ENCODE data around the gene TMEM223. TPM values are rescaled to one million over a fixed set of nuclear protein-coding genes. Genes with fewer than 3 reads are reported as not detected.

TMEM223 gene
- total and polyA plus RNA-seq, 9 of the 15 experiments (the other 6 are each of a cell fraction or from before 2014, with no cell fraction given), result 5.9 to 34.5 (median 19.6) TPM

DNA sequence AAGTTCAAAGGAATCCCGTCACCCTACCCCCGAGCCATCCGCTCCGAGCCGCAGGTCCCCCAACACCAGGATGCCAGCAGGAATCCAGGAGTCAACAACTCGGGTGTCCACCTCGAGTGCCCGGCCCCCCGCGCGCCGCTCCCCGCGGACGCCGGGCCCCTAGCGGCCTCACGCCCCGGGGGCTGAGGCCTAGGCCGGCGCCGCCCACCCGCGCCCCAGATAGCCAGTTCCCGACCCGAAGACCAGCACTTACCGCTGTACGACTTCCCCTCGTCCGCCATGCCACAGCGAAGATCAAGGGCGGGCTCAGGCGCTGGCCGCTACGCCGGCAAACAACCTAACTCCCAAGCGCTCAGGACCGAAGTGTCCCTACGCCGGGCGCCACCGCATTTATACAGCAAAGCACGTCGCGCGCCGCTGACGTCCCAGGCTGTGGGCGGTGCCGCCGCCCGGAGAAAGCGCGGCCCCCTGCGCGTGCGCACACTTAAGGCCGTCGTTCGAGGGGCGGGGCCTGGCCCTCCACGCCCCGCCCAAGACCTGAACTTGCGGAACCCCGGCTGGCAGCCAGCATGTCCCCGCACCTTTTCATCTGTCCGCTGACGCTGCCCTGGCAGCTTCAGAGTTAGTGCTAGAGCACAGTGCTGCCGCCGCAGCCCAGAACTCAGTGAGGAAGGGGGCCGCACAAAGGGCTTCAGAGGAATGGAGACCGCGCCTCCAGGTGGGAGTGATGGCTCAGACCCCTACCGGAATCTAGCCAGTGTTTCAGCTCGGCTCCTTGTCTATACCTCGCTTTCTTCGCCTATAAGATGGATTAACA lies 13.5 kb upstream of the TMEM223 start, which contains the start of gene NXF1 (continued):
- TF ChIP-seq, protein P1, sequence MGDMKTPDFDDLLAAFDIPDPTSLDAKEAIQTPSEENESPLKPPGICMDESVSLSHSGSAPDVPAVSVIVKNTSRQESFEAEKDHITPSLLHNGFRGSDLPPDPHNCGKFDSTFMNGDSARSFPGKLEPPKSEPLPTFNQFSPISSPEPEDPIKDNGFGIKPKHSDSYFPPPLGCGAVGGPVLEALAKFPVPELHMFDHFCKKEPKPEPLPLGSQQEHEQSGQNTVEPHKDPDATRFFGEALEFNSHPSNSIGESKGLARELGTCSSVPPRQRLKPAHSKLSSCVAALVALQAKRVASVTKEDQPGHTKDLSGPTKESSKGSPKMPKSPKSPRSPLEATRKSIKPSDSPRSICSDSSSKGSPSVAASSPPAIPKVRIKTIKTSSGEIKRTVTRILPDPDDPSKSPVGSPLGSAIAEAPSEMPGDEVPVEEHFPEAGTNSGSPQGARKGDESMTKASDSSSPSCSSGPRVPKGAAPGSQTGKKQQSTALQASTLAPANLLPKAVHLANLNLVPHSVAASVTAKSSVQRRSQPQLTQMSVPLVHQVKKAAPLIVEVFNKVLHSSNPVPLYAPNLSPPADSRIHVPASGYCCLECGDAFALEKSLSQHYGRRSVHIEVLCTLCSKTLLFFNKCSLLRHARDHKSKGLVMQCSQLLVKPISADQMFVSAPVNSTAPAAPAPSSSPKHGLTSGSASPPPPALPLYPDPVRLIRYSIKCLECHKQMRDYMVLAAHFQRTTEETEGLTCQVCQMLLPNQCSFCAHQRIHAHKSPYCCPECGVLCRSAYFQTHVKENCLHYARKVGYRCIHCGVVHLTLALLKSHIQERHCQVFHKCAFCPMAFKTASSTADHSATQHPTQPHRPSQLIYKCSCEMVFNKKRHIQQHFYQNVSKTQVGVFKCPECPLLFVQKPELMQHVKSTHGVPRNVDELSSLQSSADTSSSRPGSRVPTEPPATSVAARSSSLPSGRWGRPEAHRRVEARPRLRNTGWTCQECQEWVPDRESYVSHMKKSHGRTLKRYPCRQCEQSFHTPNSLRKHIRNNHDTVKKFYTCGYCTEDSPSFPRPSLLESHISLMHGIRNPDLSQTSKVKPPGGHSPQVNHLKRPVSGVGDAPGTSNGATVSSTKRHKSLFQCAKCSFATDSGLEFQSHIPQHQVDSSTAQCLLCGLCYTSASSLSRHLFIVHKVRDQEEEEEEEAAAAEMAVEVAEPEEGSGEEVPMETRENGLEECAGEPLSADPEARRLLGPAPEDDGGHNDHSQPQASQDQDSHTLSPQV (IDR thresholded peaks at IDR 0.05), result no peak
- TF ChIP-seq ZBED1 (IDR thresholded peaks at IDR 0.05) (peak; percentile 88), ZNF586 (CRISPR knock-in tag; conservative IDR thresholded peaks at IDR 0.05) (no peak), GTF2A2 (tag; IDR thresholded peaks at IDR 0.05) (peak; percentile 94), FOXP1 (CRISPR knock-in tag; IDR thresholded peaks at IDR 0.05) (peak; percentile 15; the same call in 1 of the 2 replicates), SP2 (IDR thresholded peaks at IDR 0.05; ENCODE audit: extremely low read depth, low read depth, low read length, poor library complexity, severe bottlenecking) (no peak), ZNF311 (CRISPR knock-in tag; IDR thresholded peaks at IDR 0.05) (no peak), ZBTB17 (CRISPR knock-in tag; IDR thresholded peaks at IDR 0.05) (peak; percentile 84), RBM22 (IDR thresholded peaks at IDR 0.05; ENCODE audit: low read depth, low read length, poor library complexity, severe bottlenecking) (peak; percentile 99), ZNF263 (CRISPR knock-in tag; IDR thresholded peaks at IDR 0.05; ENCODE audit: borderline replicate concordance) (peak; percentile 74), GTF2F1 (IDR thresholded peaks at IDR 0.05; ENCODE audit: low read depth, low read length) (peak; percentile 98), PML (IDR thresholded peaks at IDR 0.05; ENCODE audit: low read length) (peak; percentile 96)
- TF ChIP-seq, protein P2, sequence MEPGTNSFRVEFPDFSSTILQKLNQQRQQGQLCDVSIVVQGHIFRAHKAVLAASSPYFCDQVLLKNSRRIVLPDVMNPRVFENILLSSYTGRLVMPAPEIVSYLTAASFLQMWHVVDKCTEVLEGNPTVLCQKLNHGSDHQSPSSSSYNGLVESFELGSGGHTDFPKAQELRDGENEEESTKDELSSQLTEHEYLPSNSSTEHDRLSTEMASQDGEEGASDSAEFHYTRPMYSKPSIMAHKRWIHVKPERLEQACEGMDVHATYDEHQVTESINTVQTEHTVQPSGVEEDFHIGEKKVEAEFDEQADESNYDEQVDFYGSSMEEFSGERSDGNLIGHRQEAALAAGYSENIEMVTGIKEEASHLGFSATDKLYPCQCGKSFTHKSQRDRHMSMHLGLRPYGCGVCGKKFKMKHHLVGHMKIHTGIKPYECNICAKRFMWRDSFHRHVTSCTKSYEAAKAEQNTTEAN (CRISPR knock-in tag; IDR thresholded peaks at IDR 0.05), result peak; percentile 94
- TF ChIP-seq, protein P3, sequence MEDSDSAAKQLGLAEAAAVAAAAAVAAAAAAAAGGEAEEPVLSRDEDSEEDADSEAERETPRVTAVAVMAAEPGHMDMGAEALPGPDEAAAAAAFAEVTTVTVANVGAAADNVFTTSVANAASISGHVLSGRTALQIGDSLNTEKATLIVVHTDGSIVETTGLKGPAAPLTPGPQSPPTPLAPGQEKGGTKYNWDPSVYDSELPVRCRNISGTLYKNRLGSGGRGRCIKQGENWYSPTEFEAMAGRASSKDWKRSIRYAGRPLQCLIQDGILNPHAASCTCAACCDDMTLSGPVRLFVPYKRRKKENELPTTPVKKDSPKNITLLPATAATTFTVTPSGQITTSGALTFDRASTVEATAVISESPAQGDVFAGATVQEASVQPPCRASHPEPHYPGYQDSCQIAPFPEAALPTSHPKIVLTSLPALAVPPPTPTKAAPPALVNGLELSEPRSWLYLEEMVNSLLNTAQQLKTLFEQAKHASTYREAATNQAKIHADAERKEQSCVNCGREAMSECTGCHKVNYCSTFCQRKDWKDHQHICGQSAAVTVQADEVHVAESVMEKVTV (CRISPR knock-in tag; IDR thresholded peaks at IDR 0.05), result no peak; the same call in 1 of the 2 replicates
- TF ChIP-seq, protein P4, sequence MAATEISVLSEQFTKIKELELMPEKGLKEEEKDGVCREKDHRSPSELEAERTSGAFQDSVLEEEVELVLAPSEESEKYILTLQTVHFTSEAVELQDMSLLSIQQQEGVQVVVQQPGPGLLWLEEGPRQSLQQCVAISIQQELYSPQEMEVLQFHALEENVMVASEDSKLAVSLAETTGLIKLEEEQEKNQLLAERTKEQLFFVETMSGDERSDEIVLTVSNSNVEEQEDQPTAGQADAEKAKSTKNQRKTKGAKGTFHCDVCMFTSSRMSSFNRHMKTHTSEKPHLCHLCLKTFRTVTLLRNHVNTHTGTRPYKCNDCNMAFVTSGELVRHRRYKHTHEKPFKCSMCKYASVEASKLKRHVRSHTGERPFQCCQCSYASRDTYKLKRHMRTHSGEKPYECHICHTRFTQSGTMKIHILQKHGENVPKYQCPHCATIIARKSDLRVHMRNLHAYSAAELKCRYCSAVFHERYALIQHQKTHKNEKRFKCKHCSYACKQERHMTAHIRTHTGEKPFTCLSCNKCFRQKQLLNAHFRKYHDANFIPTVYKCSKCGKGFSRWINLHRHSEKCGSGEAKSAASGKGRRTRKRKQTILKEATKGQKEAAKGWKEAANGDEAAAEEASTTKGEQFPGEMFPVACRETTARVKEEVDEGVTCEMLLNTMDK (IDR thresholded peaks at IDR 0.05; ENCODE audit: borderline replicate concordance, insufficient read depth, low read depth, low read length, poor library complexity, severe bottlenecking), result peak; percentile 63

All from K562 (cell line).